GM21423 (cell line): ENCODE measurements around the gene GPX6.
A peak's percentile ranks its signal among the peaks of the same experiment; 100 is the strongest.
"Not testable (repeated sequence)": the region's sequence is repeated elsewhere in the genome, so short reads cannot be mapped to it uniquely, and the experiment has no call there.

ENCODE experiments used
- ATAC-seq: cut with Tn5 transposase; IDR thresholded peaks from one replicate; pipeline ENCODE4 v1.9.1; 2021; ENCODE audit warnings: mild to moderate bottlenecking, moderate library complexity; ENCODE audit not compliant: unreplicated experiment

Gene GPX6

GRCh38 chr6:28525496-28526039 is 10.0 kb upstream of the GPX6 start, which contains the start of gene GPX5:
GPX5 (plus strand) TSS chr6:28525881; CDS start chr6:28526014, 133 bp downstream.
- no peak for ATAC-seq

GRCh38 chr6:28523241-28523622 is 7.6 kb upstream of the GPX6 start:
- ATAC-seq, result no peak

- no peak for ATAC-seq
These were observed 7.1 kb upstream of the GPX6 start for GRCh38 chr6:28522594-28523240.

DNA sequence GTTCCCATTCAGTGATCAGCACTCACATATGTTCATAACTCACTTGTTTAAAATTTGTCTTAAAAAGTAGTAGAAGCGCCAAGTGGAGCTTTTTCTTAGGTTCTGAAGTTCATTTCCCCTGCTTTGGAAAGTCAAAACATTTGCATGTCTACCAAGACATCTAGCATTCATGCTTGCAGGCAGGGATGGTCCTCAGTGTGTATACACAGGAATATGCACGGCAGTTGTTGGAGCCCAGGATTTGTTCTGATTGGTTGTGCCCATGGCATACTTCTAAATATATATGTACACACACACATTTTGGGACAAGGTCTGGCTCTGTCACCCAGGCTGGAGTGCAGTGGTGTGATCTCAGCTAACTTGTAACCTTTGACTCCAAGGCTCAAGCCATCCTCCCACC is 2.4 kb upstream of the GPX6 start:
- no peak for ATAC-seq

GRCh38 chr6:28512387-28512786 is 3.2 kb downstream of the GPX6 start:
- ATAC-seq, result not testable (repeated sequence)

DNA sequence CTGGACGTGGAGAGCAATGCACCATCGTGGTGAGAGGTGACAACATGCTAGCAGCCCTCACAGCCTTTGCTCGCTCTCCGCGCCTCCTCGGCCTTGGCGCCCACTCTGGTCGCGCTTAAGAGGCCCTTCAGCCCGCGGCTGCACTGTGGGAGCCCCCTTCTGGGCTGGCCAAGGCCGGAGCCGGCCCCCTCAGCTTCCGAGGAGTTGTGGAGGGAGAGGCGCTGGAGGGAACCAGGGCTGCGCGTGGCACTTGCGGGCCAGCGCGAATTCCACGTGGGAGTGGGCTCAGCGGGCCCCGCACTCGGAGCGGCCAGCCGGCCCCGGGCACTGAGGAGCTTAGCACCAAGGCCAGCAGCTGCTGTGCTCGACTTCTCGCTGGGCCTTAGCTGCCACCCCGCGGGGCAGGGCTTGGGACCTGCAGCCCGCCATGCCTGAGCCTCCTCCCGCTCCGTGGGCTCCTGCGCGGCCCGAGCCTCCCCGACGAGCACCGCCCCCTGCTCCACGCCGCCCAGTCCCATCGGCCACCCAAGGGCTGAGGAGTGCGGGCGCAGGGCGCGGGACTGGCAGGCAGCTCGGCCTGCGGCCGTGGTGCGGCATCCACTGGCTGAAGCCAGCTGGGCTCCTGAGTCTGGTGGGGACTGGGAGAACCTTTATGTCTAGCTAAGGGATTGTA is 3.8 kb downstream of the GPX6 start:
- ATAC-seq, result no peak

DNA sequence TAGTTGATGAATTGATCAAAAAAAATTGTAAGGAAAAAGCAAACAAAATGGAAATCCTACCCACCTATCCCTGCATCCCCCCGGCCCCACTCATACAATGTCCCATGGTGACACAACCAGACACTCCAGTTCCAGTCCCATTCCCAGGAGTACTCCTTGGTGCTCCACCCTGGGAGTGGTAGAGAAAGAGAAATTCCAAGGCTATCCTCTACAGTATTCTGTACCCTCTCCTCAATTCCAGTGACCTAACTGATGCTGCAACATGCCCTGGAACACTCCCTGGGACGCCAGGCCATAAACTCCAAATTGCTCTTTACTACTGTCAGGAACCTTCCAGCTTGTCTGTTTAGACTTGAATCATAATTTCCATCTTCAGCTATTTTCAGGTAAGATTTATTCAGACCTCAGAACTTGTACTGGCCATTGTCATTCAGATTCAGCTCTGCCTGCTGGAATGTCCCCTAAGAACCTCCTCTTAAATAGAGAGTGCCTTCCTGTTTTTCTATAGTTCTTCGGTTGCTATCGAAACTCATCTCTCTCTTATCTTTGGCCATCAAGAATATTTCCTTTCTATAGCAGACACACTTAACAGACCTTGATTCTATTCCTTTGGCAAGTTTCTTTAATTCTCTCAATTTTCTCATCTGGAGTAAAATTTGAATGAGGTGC is 8.7 kb downstream of the GPX6 start:
- no peak for ATAC-seq

GRCh38 chr6:28505733-28506132 is 9.9 kb downstream of the GPX6 start:
- ATAC-seq, result no peak

GRCh38 chr6:28502709-28503305 is 12.8 kb downstream of the GPX6 start:
- ATAC-seq, result not testable (repeated sequence)

GRCh38 chr6:28502136-28502535 is 13.5 kb downstream of the GPX6 start:
- not testable (repeated sequence) for ATAC-seq

DNA sequence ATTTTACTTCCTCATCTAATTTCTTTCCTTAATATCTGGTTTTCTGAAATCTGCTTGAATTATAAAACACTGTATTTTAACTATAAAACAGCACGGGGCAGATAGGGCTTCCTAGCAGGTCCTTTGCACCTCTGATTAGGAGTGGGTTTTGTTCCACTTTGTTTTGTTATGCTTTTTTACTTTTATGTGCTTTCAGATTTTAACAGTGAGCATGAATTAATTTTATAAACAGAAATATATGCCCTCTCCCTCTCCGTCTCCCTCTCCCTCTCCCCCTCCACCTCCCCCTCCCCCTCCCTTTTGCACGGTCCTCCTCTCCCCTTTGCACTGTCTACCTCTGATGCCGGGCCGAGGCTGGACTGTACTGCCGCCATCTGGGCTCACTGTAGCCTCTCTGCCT is 14.3 kb downstream of the GPX6 start:
- ATAC-seq, result no peak

GRCh38 chr6:28497893-28498292 is 17.7 kb downstream of the GPX6 start:
- ATAC-seq, result no peak

DNA sequence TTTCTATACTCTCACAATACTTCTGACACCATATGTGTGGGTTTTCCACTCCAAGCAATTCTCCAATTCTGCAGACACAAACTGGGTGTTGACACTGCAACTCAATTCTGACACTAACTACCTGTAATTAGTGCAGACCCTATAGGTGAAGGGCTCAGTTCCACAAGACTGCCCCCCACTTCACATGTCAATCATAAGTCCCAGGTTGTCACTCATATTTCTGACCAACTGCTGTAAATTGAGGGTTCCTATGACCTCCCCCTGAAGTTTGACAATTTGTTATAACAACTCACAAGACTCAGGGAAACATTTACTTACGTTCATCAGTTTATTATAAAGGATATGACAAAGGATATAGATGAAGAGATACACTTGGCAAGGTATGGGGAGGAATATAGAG is 18.3 kb downstream of the GPX6 start:
- ATAC-seq, result no peak

DNA sequence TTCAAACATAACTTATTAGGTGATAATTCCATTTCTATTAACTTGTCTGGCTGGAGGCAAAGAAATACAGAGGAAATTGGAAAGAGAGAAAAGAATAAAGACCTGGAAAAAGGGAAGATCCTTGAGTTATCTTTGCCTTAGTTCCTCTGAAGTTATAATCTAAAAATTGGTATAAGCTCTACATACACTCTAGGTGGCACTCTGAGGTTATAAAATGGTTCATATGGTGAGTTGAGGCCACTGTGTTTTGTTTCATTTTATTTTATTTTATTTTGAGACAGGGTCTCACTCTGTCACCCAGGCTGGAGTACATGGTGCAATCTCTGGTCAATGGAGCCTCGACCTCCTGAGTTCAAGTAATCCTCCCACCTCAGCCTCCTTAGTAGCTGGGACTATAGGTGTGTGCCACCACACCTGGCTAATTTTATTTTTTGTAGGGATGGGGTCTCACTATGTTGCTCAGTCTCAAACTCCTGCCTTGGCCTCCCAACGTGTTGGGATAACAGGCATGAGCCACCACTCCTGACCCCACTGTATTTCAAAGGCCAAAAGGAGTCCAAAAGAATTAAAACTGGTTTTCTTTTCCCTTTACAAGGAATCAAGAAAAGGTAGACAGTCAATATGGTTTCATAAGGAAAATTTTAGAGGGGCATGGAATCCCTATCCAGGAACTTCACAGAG is 19.4 kb downstream of the GPX6 start:
- no peak for ATAC-seq

- ATAC-seq, result no peak
These were observed 23.6 kb downstream of the GPX6 start for GRCh38 chr6:28491984-28492317.

DNA sequence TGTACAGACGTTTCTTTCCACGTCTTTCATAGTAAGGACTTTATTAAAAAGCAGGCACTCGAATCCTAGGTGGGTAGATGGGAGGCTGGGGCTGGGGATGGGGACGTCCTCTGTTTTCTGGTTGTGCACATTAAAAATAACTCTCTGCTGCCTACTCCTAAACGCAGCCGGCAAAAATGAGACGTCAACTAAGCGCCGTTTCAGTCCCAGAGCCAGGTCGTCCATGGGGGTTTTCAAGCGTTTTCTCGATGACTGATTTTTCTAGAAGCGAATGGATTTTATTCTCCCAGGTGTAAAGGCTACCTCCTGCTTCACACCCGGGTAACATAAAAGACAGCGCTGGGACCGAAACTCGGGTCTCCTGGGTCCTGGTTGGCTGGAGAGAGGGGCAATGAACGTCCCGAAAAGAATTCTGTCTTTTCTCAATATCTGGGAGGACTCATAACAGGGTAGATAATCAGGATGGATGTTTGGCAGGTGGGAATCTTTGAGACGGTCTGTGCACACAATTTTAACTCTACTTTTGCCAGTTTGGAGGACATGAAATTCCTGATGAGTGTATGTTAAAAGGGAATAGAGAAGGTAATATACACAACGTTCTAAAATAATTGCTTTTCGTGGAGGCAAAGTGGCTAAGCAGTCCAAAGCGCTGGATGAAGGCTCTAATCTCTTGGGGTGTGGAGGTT is 25.2 kb downstream of the GPX6 start:
- no peak for ATAC-seq

GRCh38 chr6:28489366-28490204 is 26.0 kb downstream of the GPX6 start:
- ATAC-seq, result peak; percentile 63

- no peak for ATAC-seq
These were observed 26.7 kb downstream of the GPX6 start for GRCh38 chr6:28488916-28489365.

GRCh38 chr6:28486988-28487742 is 28.4 kb downstream of the GPX6 start:
- no peak for ATAC-seq
